RWPE1 (cell line): ENCODE data around the gene TBCK.

Source experiments
- CTCF ChIA-PET: fragments of 350-600 bp; sonication (Branson Sonifier 250); formaldehyde crosslinking; extraction: SDS; loops from one replicate; lab custom pipeline; 2021; lab: Yijun Ruan, JAX
- POLR2A ChIA-PET: fragments of 400-600 bp; formaldehyde crosslinking; extraction: SDS; loops from one replicate; lab custom pipeline; 2020; ENCODE audit warnings: antibody characterized with exemption; ENCODE audit not compliant: low non-redundant PET; lab: Yijun Ruan, JAX
- DNase-seq: peaks from one replicate; pipeline ENCODE4 v3.0.0; 2012; ENCODE audit warnings: low spot score
- H3K27ac ChIP-seq: fragments of 450-650 bp; 2 replicates; pipeline ENCODE4 v1.5.1; 2017
- CTCF ChIP-seq: fragments of 450-650 bp; conservative IDR thresholded peaks from 2 replicates; pipeline ENCODE4 v1.5.1; 2017; ENCODE audit warnings: low read depth, mild to moderate bottlenecking

Gene TBCK

DNA sequence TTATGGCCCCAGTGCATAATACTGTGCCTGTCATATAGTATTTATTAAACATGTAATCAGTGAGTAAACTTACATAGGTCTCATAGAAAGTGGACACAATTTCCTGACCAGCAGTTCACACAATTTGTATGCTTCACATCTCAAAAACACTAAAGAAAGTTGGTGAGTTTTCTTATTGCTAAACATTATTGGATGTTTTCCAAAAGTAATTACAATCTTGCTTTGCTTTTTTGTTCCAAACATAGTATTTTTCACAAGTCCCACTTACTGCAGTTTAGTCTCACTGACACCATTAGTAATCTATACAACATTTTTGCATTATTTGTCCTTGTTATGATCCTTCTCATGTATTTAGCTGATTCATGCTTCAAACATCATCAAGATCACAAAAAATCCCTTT, 132.5 kb downstream of the TBCK start:
- ChIA-PET CTCF (interaction anchor here (0.6 kb wide), 1 partner anchor 18 kb away, joined by 3 read pairs; no protein-coding TSS in a partner anchor), POLR2A (no interaction called here)
- DNase-seq = no peak
- H3K27ac ChIP-seq = no peak overlapping the region
- no peak for TF ChIP-seq CTCF

DNA sequence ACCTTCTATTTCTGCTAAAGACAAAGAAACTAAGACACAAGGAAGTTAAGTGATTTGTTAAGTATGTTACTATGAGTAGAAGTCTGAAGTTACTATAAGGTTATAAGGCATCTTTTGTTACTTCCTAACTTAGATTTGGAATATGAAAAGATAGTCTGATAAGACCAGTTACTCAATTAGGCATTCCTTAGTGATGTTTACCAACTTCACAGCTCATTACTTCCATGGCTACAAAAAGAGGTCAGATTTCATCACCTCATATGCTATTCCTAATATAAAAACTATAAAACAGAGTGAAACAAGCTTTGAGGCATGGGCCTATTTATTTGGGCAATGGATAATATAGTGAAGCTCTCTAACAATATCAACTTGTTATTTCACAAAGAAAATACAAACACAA, 143.1 kb downstream of the TBCK start:
- CTCF ChIA-PET = no interaction called here
- no peak for DNase-seq
- POLR2A ChIA-PET = no interaction called here
- H3K27ac ChIP-seq = no peak overlapping the region
- no peak for TF ChIP-seq CTCF

GRCh38 chr4:106165351-106166010, 150.5 kb downstream of the TBCK start:
- ChIA-PET CTCF (no interaction called here), POLR2A (no interaction called here)

GRCh38 chr4:106162278-106162677, 153.7 kb downstream of the TBCK start:
- no peak for DNase-seq
- TF ChIP-seq CTCF = no peak
- ChIA-PET POLR2A (no interaction called here), CTCF (interaction anchor here (1.0 kb wide), 1 partner anchor 58 kb away, joined by 3 read pairs; no protein-coding TSS in a partner anchor)
- no peak overlapping the region for H3K27ac ChIP-seq

More at GRCh38 chr4:106165351-106166010, 150.5 kb downstream of the TBCK start:
- DNase-seq = no peak
- TF ChIP-seq CTCF = no peak
- no peak overlapping the region for H3K27ac ChIP-seq

DNA sequence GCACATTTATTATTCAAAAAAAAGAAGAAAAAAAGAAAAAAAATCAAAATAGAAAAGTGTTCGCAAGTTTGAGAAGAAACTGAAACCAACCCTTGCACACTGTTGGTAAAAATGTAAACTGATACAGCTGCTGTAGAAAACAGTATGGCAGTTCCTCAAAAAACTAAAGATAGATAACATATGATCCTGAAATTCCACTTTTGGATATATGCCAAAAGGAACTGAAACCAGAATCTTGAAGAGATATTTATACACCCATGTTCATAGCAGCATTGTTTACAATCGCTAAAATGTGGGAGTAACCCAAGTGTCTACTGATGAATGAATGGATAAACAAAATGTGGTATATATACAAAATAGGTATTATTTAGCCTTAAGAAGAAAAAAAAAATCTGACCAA, 155.4 kb downstream of the TBCK start:
- ChIA-PET CTCF (interaction anchor here (0.6 kb wide), 1 partner anchor 41 kb away, joined by 3 read pairs; no protein-coding TSS in a partner anchor), POLR2A (no interaction called here)
- no peak for DNase-seq
- no peak for TF ChIP-seq CTCF
- H3K27ac ChIP-seq = no peak overlapping the region

DNA sequence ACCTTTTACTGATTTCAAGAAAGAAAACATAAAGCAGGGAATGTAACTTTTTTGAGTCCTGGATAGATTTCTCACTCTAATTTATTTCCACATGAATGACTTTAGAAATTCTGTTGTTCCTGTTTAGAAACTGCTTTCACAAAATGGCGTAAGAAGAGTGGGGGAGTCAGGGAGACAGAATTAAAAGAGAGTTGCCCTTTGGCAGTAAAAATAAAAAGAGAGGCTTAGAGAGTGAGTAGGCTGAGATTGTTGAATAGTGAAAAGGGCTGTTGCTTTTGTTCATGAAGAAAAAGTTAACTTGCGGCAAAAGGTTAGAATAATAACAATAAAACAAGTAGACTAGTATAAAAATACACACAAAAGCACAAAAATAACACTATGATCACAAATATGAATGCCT, 166.1 kb downstream of the TBCK start:
- ChIA-PET CTCF (no interaction called here), POLR2A (no interaction called here)
- no peak for DNase-seq
- no peak for TF ChIP-seq CTCF
- no peak overlapping the region for H3K27ac ChIP-seq
